HepG2 (cell line): ENCODE measurements around the gene DYNC1LI2. TPM values are rescaled to one million over a fixed set of nuclear protein-coding genes. Genes with fewer than 3 reads are reported as not detected.

Source experiments
- HNF1A ChIP-seq, 2 experiments: sonication (generic) in 1 of 2; formaldehyde crosslinking in 1 of 2; IDR thresholded peaks; 2 replicates each; pipeline versions ENCODE4 v1.4.0 to v1.6.1; 2016 to 2020; ENCODE audit warnings: borderline replicate concordance in 1 of 2, low read depth in 1 of 2, mild to moderate bottlenecking in 1 of 2, missing genetic modification reagents in 1 of 2
- SALL2 ChIP-seq: sonication (generic); formaldehyde crosslinking; IDR thresholded peaks from 2 replicates; pipeline ENCODE4 v1.8.1; 2023; ENCODE audit warnings: mild to moderate bottlenecking, missing genetic modification reagents, inconsistent platforms
- SMAD9 ChIP-seq: sonication (generic); formaldehyde crosslinking; IDR thresholded peaks from 2 replicates; pipeline ENCODE4 v1.5.1; 2020; ENCODE audit warnings: mild to moderate bottlenecking, missing genetic modification reagents
- SRSF1 ChIP-seq: fragments of 200-400 bp; formaldehyde crosslinking; optimal IDR thresholded peaks from 2 replicates; pipeline ENCODE3; 2017; ENCODE audit warnings: mild to moderate bottlenecking, low read depth, low read length, moderate library complexity
- TBL1XR1 ChIP-seq: fragments of 150-350 bp; IDR thresholded peaks from 2 replicates; pipeline ENCODE4 v1.6.1; 2014; ENCODE audit warnings: borderline replicate concordance, low read length; ENCODE audit not compliant: partially characterized antibody
- ZNF362 ChIP-seq: sonication (generic); formaldehyde crosslinking; IDR thresholded peaks from 2 replicates; pipeline ENCODE4 v1.4.0; 2020; ENCODE audit warnings: missing genetic modification reagents, mild to moderate bottlenecking, borderline replicate concordance
- ZNF609 ChIP-seq: sonication (generic); formaldehyde crosslinking; IDR thresholded peaks from 2 replicates; pipeline ENCODE4 v1.4.0; 2020; ENCODE audit warnings: mild to moderate bottlenecking, missing genetic modification reagents, borderline replicate concordance
- ZNF710 ChIP-seq: sonication (generic); formaldehyde crosslinking; IDR thresholded peaks from 2 replicates; pipeline ENCODE4 v1.5.0; 2020; ENCODE audit warnings: mild to moderate bottlenecking, missing genetic modification reagents, borderline replicate concordance
- ZNF781 ChIP-seq: sonication (generic); formaldehyde crosslinking; IDR thresholded peaks from 2 replicates; pipeline ENCODE4 v1.5.1; 2020; ENCODE audit warnings: borderline replicate concordance, mild to moderate bottlenecking, missing genetic modification reagents; ENCODE audit errors: not compliant biosample characterization
- polyA plus RNA-seq, 8 experiments: library from polyadenylated mRNA; depleted of rRNA in 3 of 8; stranded (reverse) in 7 of 8; unstranded in 1 of 8; fragments of >200 nt; fragmentation: Illumina TruSeq in 4 of 8; extraction: Trizol in 4 of 8; gene quantifications; 2 replicates each; pipeline versions ENCODE4 v1.2.1 to v1.2.3, GENCODE V29; 2011 to 2016; ENCODE audit warnings: low read depth in 4 of 8, missing spikeins in 1 of 8, mixed read lengths in 1 of 8; ENCODE audit not compliant: insufficient read depth in 1 of 8
- total RNA-seq, 5 experiments: library from RNA; depleted of rRNA; stranded (reverse); fragments of >200 nt; fragmentation: Illumina TruSeq; extraction: Trizol; gene quantifications; 2 replicates each; pipeline ENCODE4 v1.2.3, GENCODE V29; 2016; ENCODE audit warnings: low read depth in 1 of 5
- TF ChIP-seq, protein P1 (sequence below): sonication (generic); formaldehyde crosslinking; IDR thresholded peaks from 2 replicates; pipeline ENCODE4 v1.8.0; 2022; ENCODE audit warnings: mild to moderate bottlenecking, missing genetic modification reagents, moderate library complexity

DYNC1LI2 gene
- total and polyA plus RNA-seq, 2 of the 13 experiments (the other 11 are each of a cell fraction or from before 2014, with no cell fraction given): 65.5 to 135 TPM

DNA sequence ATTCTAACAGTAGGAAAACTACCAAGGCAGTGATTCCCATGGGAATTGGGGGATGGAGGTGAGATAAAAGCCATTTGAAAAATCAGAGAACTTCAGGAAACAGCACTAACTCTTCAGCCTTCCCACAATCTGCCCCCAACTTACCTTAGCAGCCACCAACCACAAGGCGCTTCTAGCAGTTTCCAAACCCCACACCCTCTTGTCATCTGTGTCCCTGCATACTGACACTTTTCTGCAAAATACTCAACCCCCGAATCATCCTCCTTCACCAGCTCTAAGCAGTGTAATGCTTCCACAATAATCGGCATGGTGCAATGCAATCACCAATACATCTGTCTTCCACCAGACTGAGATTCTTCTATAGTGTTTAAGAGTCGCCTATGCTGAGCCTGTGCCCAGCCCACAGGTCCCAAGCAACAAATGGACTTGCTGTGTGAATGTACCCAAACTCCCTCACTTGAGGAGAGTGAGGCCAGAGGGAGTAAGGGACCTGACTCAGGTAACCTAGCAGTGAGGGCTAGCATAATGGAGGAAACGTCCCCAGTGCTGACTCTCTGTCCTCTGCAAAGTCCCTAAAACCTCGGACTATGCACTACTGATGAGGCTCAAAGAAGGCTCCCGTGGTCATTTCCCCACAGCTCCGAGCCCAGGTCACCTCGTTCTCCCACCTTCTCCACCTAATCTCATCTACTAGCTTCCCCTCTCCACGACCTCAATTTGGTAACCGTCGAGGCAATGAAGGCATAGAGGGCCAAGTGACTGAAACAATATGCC is 943 bp downstream of the DYNC1LI2 start (continued):
- TF ChIP-seq ZNF781 (CRISPR knock-in tag): peak; percentile 38
- TF ChIP-seq, protein P1, sequence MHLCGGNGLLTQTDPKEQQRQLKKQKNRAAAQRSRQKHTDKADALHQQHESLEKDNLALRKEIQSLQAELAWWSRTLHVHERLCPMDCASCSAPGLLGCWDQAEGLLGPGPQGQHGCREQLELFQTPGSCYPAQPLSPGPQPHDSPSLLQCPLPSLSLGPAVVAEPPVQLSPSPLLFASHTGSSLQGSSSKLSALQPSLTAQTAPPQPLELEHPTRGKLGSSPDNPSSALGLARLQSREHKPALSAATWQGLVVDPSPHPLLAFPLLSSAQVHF (CRISPR knock-in tag): 0 out of 2 replicates have a peak, but pooled peaks have one; percentile 71
- TF ChIP-seq ZNF362 (CRISPR knock-in tag): no peak
- TF ChIP-seq SMAD9 (CRISPR knock-in tag): 0 out of 2 replicates have a peak, but pooled peaks have one; percentile 3
- peak; percentile 6 for TF ChIP-seq TBL1XR1
- TF ChIP-seq ZNF710: 0 out of 2 replicates have a peak, but pooled peaks have one; percentile 29
- TF ChIP-seq SRSF1: peak; percentile 4
- TF ChIP-seq HNF1A (IDR thresholded peaks at IDR 0.05; ENCODE audit: low read depth): no peak
- TF ChIP-seq HNF1A (CRISPR knock-in tag; IDR thresholded peaks at IDR 0.05; ENCODE audit: borderline replicate concordance): 0 out of 2 replicates have a peak, but pooled peaks have one; percentile 29
- no peak for TF ChIP-seq ZNF609 (CRISPR knock-in tag)
- 0 out of 2 replicates have a peak, but pooled peaks have one; percentile 18 for TF ChIP-seq SALL2 (CRISPR knock-in tag)
